Measurements from ENCODE around the gene SHD.

DNA sequence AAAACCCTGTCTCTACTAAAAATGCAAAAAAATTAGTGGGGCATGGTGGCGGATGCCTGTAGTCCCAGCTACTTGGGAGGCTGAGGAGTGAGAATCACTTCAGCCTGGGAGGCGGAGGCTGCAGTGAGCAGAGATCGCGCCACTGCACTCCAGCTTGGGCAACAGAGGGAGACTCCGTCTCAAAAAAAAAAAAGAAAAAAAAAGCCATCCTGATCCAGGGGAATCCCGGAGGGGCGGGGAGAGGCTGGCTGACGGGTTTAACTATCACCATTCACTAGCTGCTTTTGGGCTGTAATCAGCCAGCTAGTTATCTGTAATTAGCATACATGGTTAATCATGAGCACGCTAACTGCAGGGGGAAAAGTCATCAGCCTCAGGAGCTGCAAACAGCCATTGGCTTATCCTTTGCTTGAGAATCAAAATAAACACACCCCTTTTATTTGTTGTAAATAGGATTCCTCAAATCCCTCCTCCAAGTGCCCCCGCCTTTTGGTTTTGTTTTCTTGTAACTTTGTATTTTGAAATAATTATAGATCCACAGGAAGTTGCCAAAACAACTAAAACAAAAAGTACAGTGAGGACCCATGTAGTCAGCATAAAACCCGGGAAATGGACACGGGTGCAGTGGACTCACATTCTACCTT, 34.9 kb downstream of the SHD start:
- TF ChIP-seq, protein P1, sequence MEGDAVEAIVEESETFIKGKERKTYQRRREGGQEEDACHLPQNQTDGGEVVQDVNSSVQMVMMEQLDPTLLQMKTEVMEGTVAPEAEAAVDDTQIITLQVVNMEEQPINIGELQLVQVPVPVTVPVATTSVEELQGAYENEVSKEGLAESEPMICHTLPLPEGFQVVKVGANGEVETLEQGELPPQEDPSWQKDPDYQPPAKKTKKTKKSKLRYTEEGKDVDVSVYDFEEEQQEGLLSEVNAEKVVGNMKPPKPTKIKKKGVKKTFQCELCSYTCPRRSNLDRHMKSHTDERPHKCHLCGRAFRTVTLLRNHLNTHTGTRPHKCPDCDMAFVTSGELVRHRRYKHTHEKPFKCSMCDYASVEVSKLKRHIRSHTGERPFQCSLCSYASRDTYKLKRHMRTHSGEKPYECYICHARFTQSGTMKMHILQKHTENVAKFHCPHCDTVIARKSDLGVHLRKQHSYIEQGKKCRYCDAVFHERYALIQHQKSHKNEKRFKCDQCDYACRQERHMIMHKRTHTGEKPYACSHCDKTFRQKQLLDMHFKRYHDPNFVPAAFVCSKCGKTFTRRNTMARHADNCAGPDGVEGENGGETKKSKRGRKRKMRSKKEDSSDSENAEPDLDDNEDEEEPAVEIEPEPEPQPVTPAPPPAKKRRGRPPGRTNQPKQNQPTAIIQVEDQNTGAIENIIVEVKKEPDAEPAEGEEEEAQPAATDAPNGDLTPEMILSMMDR (conservative IDR thresholded peaks at IDR 0.05; ENCODE audit: low read length) = no peak
- TF ChIP-seq EZH2phosphoT487 (IDR thresholded peaks at IDR 0.05; ENCODE audit: borderline replicate concordance, low read depth, low read length) = no peak
